ENCODE results near the gene WDR90.

- no peak for TF ChIP-seq CTCF (IDR thresholded peaks at IDR 0.05)
- no peak for TF ChIP-seq POLR2A (IDR thresholded peaks at IDR 0.05)
These were observed 22.4 kb downstream of the WDR90 start for GRCh38 chr16:671353-672131.

Measured in body of pancreas (tissue), 4 donors.